GM19372 (cell line): ENCODE data around the gene CTPS2.
"Not testable (repeated sequence)": the region's sequence is repeated elsewhere in the genome, so short reads cannot be mapped to it uniquely, and the experiment has no call there.

Source experiments
- ATAC-seq: cut with Tn5 transposase; IDR thresholded peaks from one replicate; pipeline ENCODE4 v1.9.1; 2021; ENCODE audit warnings: mild to moderate bottlenecking, low read depth, moderate library complexity; ENCODE audit not compliant: unreplicated experiment

CTPS2 gene, protein sequence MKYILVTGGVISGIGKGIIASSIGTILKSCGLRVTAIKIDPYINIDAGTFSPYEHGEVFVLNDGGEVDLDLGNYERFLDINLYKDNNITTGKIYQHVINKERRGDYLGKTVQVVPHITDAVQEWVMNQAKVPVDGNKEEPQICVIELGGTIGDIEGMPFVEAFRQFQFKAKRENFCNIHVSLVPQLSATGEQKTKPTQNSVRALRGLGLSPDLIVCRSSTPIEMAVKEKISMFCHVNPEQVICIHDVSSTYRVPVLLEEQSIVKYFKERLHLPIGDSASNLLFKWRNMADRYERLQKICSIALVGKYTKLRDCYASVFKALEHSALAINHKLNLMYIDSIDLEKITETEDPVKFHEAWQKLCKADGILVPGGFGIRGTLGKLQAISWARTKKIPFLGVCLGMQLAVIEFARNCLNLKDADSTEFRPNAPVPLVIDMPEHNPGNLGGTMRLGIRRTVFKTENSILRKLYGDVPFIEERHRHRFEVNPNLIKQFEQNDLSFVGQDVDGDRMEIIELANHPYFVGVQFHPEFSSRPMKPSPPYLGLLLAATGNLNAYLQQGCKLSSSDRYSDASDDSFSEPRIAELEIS

DNA sequence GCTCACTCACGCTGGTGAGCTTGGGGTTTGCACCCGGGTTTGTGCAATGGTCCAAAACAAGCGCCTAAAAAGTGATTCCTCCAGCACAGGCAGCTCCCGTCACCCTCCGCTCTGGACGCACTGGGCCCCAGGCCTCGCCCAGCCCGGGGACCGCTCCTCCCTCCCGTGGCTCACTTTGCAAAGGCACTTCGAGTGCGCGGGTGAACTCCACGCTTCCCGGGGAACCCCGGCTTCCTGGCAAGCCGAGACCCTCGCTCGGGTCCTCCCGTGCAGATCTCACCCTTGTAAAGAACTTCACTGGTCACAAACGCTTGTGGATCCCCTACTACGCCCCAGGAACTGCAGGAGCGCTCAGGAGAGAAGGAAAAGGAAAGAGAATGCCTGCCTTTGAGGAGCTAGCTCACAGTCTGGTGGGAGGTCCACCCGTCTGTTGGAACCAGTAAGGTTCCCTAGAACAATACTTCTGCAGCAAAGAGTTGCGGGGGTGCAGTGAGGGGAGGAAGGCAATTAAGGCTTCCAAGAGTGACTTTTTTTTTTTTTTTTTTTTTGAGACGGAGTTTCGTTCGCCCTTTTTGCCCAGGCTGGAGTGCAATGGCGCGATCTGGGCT, at the start of gene CTPS2:
Gene CTPS2 (minus strand): TSS at position 122 of the 608 bp plus-strand sequence. CDS start 9,767 bp downstream, outside the sequence.
- peak; percentile 79 for ATAC-seq

DNA sequence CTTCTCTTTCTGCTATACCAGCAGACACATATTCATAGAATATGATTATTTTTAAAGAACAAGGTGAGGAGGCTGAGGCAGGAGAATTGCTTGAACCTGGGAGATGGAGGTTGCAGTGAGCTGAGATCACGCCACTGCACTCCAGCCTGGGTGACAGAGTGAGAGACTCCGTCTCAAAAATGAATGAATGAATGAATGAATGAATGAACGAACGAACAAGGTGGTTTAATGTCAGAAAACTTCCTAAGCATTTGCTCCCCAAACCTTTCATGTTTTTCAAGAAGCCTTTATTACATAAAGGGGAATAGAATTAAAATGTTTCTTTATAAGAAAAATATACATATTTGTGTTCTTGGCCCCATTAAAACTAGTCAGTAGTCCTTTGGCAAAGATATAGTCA, 49.0 kb upstream of the CTPS2 start:
- not testable (repeated sequence) for ATAC-seq

DNA sequence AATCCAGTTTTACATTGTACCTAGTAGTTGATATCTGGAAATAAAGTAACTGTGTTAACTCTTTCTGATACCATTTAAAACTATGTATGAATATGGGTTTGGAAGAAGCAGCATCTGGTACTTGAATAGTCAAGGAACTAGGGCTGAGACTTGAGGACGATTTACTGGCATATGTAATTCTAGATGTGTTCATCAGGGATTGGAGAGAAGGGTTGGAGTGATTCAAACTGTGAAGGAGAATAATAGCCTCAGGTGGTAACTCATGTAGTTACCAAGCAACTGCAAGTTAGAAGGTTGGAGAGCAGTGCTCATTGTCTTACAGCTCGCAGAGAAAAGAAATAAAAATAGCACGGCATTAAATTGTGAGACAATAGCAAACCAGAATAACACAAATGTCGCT, 44.3 kb upstream of the CTPS2 start:
- ATAC-seq, result no peak

DNA sequence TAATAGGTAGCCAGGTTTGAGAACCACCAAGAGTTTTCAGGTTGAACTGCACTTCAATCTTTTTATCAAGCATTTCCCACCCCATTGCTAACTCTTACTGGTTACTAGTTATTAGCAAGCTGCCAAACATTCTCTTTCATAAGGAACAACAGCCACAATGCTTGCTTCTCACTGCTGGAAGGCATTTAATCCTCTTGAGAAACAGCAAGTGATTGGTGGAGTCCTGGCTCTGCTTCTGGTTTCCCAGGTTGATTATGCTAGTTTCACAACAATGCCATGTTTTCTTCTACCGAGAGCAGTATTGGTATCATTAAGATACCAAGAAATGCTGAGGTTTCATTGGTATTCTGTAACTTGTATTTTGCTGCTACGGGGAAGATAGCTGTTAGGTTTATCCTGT, 41.5 kb upstream of the CTPS2 start:
- ATAC-seq, result no peak

DNA sequence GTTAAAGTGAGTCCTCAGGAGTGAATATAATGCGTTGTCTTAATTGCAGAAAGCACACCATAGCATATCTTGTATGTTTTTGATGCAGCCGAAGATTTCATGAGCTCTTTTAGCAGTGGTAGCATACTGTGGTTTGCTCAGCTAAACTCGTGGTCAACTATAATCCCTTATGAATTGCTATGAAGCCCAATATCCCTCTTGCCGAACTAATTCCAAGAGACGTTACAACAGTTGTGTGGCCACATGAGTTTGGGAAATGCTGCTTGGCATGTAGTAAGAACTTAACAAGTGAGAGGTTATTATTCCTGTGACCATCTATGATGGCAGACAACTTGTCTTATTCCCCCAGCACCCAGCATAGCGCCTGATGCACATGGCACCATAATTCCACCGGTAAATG, 37.7 kb upstream of the CTPS2 start:
- no peak for ATAC-seq

DNA sequence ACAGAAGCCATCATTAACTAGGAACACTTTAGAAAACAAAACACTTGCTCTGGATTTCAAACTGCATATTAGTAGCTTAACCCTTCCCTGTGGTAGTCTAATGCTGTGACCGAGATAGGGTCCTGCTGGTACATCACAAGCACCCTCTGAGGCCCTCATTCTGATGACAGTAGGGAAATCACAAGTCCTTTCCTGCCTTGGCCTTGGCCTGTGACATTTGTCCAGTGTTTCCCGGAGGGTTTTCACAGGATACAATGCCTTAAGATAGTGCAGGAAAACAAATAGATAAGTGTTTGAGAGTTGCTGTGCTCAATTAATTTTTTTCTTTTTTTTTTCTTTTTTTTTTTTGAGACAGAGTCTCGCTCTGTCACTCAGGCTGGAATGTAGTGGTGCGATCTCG, 36.0 kb upstream of the CTPS2 start:
- ATAC-seq, result no peak

DNA sequence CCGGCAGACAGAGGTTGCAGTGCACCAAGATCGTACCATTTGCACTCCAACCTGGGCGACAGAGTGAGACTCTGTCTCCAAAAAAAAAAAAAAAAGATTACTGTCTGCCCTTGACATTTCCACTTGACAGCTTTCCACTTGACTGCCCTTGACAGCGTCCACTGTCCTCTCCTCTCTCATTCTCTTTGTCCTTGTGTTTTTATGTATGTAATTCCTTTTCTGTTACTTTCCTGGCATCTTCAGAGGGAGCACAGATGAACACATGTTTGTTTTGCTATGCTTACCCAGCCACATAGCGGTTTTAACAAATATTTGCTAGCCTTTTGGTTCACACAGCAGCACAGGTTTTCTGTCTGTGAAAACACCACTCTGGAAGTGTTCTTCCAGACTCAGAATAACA, 33.2 kb upstream of the CTPS2 start:
- ATAC-seq, result no peak

DNA sequence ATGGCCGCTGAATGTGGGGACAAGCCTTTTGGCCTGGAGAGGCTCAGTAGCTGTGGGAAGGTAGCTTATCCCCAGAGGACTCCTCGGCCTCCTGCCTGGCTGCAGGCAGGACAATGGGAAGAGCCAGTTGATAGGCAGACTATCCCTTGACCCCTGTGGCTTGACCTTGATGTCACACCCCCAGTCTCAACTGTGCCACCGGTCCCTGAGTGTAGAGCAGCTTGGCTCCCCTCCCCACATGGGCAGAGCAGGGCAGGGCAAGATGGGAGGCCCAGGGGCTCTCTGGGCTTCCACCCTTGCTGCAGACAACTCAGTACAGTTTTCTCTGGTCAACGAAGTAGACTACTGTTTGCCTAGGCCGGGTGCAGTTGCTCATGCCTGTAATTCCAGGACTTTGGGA, 32.6 kb upstream of the CTPS2 start:
- ATAC-seq, result no peak

DNA sequence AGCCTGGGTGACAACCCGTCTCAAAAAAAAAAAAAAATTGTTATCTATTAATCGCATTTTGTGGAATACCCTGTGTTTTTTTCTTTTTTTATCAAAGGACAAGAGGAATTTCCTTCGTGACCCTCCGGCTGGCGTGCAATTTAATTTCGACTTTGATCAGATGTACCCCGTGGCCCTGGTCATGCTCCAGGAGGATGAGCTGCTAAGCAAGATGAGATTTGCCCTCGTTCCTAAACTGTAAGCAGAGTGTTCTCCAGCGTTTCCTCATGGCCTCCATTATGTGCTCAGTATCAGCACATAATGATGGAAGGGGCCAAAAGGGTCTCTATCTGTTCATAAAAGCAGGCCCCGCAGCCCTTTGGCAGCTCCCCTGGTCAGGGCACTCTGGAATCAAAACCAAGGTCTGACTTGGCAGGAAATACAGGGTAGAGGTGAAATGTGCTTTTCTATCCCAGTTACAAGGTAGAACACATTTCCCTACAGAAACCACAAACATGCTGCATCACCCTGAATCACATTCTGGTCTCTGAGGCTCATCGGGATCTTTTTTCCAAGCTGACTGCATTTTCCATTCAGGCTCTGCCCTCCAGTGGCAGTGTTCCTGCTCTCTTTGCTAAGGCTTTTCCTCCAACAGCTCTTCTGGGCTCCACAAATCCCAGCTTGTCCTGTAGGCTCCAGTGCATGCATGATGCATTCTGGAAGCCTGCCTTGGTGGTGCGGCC, 31.3 kb upstream of the CTPS2 start:
- no peak for ATAC-seq

DNA sequence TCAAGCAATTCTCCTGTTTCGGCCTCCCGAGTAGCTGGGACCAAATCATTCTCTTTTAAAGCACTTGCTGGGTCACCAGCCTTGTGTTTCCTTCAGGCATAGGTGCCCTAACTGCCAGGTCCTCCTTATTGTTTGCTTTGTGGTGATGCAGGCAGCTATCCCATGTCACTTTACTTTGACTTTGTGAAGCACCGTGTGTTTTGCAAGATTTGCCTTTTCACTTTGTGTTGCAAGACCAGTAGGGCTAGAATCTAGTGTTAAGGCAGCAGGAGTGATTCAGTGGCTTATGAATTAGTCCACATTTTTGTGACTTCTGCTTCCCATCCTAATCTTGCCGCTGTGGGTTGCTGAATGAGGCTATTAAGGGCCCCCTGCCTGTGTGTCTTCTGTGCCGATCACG, 27.1 kb upstream of the CTPS2 start:
- ATAC-seq, result no peak

DNA sequence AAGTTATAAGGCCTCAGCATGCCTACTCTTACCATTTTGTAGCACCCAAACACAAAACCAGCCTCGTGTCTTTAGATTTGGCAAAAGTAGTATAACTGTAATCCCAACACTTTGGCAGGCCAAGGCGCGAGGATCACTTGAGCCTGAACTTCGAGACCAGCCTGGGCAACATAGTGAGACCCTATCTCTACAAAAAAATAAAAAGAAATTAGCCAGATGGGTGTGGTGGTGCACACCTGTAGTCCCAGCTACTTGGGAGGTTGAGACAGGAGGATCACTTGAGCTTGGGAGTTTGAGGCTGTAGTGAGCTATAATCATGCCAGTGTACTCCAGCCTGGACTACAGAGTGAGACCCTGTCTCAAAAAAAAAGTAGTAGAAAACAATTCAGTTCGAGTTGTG, 24.6 kb upstream of the CTPS2 start:
- no peak for ATAC-seq

DNA sequence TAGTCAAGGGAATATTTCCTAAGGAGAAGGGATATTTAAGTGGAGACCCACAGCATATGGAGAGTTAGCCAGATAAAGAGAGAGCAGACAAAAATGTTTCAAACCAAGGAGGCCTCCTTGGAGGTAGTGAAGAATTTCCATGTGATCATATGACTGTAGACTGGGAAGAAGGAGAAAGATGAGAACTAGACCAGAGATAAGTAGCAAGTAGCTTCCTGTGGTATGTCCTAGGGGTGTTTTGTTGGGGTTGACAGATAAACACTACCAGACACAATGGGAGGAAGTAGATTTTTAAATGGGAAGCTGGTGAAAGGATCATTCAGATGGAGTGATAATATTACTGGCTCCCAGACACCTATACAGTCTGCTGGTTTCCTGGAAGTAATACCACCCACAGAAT, 20.5 kb upstream of the CTPS2 start:
- ATAC-seq, result no peak

DNA sequence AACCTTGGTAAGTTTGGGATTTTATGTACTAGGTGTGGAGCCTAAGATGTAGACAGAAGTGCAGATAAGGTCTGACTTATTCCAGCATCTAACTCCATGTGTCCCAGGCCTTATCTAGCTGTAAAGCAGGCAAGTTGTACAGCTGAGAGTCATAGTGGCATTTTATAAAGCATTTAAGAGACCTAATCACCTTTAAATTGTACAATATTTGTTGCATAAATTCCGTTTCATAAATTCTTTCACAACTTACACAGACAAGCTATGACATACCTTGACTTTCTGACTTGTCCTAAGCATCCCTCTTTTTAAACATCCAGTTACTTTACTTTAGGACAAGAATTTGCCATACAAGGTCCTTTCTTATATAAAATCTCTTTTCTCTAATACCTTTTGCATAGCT, 18.0 kb upstream of the CTPS2 start:
- ATAC-seq, result no peak

DNA sequence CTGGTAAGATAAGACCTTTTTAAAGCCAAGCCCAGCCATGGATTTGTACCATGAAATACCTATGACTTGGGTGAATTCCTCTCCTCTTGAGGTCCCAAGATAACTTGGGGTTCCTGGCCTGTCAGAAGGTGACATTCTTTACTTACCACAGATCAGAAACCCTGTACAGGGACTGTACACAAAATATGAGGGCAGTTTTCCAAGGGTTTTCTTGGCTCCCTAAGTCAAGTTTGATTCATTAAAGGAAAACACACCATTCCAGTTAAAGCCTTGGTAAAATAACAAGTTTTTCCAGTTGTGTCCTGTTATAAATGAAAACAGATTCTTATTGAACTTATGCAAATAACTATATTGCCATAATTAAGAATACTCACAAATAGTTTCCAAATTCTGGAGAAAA, 15.2 kb upstream of the CTPS2 start:
- no peak for ATAC-seq

DNA sequence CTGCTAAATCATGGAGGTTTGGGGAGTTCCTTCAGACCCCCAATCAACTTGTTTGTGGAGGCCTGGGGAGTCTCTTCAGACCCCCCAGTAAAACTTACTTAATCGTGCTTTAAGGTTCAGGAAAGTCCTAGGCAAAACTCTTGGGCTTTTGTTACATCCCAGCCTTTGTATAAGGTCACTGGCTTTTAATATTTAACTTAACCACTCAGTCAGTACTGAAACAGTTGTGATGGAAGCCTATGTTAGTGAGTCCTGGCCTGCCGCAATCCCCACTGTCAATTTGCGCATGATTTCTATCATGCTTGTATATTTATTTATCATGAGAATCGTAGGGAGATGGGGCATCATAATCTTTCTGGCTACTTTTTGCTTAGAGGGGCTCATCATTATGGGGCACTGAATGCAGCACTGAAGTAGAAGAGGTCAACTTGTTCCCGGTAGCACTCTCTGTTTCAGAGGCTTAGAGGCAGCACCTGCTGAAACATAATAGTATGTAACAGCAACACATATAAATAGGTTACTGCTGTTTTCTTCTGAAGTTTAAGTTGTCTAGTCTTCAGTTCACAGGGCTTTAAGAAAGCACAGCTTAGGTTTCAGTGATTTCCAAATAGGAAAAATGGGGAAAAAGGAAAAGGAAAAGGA, 14.0 kb upstream of the CTPS2 start:
- ATAC-seq, result peak; percentile 83

DNA sequence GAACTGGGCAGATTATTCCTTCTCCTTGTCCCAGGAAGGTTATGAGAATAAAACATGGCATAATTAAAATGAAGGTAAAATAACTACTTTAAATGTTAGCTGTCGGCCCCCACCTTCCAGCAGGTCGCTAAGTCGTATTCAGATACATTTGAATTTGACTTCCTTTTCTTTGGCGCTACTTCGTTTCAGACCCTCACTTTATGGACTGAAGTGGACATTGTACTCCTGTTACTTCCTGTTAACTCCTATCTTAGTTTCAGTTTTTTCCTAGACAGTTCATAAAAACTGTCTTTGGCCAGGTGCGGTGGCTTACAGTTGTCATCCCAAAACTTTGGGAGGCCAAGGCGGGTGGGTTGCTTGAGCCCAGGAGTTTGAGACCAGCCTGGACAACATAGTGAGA, 12.6 kb upstream of the CTPS2 start:
- no peak for ATAC-seq

DNA sequence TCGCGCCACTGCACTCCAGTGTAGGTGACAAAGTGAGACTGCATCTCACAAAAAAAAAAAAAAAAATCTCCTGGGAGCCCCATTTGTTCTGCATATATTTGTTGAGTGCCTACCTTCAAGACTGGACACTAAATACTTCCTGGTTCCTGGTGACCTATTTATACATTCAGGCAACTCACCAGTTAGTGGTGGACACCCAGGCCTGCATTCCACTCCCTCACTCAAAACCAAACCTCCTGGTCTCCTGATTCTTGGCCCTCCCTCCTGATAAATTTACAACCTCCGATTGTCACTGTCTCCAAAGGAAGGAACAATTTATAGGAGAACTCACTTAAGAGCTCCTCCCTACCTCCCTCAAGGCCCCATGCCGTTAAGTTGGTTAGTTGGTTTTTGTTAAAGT, 10.0 kb upstream of the CTPS2 start:
- no peak for ATAC-seq

DNA sequence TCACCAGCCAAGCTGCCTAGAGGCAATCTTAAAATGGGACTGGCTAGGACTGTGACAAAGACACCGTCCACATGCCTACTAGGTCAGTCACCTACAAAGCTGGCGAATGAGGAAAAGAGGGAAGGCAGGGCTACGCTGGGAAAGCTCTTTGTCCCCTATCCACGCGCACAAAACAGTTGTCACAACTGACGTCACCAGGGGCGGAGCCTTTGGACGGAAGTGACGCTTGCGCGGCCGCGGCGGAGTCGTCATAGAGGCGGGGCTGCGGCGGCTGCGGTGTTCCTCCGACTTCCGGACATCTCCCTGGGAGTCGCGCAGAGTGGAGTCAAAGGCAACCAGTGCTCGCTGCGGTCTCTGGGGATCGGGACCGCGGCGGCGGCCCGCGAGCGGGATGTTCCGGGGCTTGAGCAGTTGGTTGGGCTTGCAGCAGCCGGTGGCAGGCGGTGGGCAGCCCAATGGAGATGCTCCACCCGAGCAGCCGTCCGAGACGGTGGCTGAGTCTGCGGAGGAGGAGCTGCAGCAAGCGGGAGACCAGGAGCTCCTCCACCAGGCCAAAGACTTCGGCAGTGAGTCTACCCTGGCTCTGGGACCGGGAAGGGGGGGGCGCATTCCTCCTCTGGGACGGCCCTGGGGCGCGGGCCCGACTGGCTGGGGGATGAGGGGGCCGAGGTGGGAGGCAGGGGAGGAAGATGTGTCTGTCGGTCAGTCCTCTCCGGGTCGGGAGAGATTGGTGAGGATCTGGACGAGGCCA, 7.0 kb upstream of the CTPS2 start, which contains the start of gene SYAP1:
Gene SYAP1 (plus strand): TSS at position 279 of the 751 bp plus-strand sequence. CDS start 113 bp downstream, at position 392.
- peak; percentile 98 for ATAC-seq

DNA sequence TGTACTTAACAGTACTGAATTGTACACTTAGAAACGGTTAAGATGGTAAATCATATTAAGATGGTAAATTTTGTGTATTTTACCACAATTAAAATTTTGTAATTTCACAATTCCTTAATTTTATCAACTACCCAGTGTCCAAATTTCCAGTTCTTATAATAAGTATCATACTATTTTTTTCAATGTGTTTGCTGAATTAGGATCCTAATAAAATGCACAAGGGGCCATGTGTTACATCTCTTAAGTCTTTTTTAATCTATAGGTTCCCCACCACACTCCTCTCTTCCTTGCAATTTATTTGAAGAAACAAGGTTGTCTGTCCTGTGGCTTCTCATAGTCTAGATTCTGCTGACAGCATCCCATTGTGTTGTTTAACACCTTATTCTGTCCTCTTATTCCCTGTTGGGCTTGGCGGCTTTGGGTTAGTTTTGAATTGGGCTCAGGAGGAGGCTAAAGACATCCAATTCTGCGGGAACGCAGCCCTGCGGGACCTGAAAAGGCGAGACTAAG, 6.4 kb upstream of the CTPS2 start:
- peak; percentile 36 for ATAC-seq

DNA sequence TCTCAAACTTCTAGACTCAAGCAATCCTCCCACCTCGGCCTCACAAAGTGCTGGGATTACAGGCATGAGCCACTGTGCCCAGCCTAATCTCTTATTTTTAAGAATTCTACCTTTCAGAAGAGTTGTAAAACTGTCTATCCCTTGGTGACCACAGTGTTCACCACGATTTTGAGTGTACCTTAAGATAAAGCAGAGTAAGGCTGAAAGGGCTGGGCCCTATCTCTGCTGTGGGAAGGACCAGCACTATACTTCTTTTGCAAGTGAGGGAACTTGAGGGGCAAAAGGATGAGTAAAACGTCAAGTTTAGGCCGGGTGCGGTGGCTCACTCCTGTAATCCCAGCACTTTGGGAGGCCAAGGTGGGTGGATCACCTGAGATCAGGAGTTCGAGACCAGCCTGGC, 4.0 kb upstream of the CTPS2 start:
- ATAC-seq, result not testable (repeated sequence)
